Hematopoietic multipotent progenitor cell treated with erythropoietin and hydrocortisone succinate and interleukin-3 and kit ligand, for 15 days (in vitro differentiated cells): Measurements from ENCODE around the gene EDIL3.

Experiments used
- DNase-seq: peaks from one replicate; pipeline ENCODE4 v3.0.0-alpha.2; 2015; ENCODE audit warnings: low spot score

Gene EDIL3

GRCh38 chr5:84384604-84385575 is at the start of gene EDIL3:
TSS of gene EDIL3 (minus strand) at chr5:84384880. CDS start at chr5:84384374, 506 bp downstream.
- DNase-seq, result no peak

GRCh38 chr5:84433461-84433860 is 48.8 kb upstream of the EDIL3 start:
- no peak for DNase-seq

- DNase-seq, result no peak
These were observed 46.4 kb upstream of the EDIL3 start for GRCh38 chr5:84430863-84431663.

- no peak for DNase-seq
These were observed 45.4 kb upstream of the EDIL3 start for GRCh38 chr5:84430079-84430478.

GRCh38 chr5:84425365-84425881 is 40.7 kb upstream of the EDIL3 start:
- DNase-seq, result no peak

GRCh38 chr5:84419742-84420141 is 35.1 kb upstream of the EDIL3 start:
- DNase-seq, result no peak

- DNase-seq, result no peak
These were observed 27.3 kb upstream of the EDIL3 start for GRCh38 chr5:84411832-84412605.

GRCh38 chr5:84406111-84406510 is 21.4 kb upstream of the EDIL3 start:
- no peak for DNase-seq

GRCh38 chr5:84403773-84404172 is 19.1 kb upstream of the EDIL3 start:
- no peak for DNase-seq

GRCh38 chr5:84397385-84397784 is 12.7 kb upstream of the EDIL3 start:
- DNase-seq, result no peak

GRCh38 chr5:84393969-84394368 is 9.3 kb upstream of the EDIL3 start:
- no peak for DNase-seq

GRCh38 chr5:84392836-84393235 is 8.2 kb upstream of the EDIL3 start:
- DNase-seq, result no peak

- no peak for DNase-seq
These were observed 1.0 kb upstream of the EDIL3 start for GRCh38 chr5:84385705-84386104.

GRCh38 chr5:84383816-84384603 is 670 bp downstream of the EDIL3 start:
- no peak for DNase-seq

- DNase-seq, result no peak
These were observed 1.3 kb downstream of the EDIL3 start for GRCh38 chr5:84383296-84383815.

- DNase-seq, result no peak
These were observed 2.1 kb downstream of the EDIL3 start for GRCh38 chr5:84382363-84383295.

- DNase-seq, result no peak
These were observed 2.9 kb downstream of the EDIL3 start for GRCh38 chr5:84381502-84382362.

GRCh38 chr5:84379749-84380148 is 4.9 kb downstream of the EDIL3 start:
- no peak for DNase-seq

- DNase-seq, result no peak
These were observed 5.7 kb downstream of the EDIL3 start for GRCh38 chr5:84378961-84379360.
